Mucosa of gallbladder (tissue), 1 donor: ENCODE data around the gene CAGE1. TPM values are rescaled to one million over a fixed set of nuclear protein-coding genes. Genes with fewer than 3 reads are reported as not detected.

Source experiments
- DNase-seq: peaks from one replicate; pipeline ENCODE4 v3.0.0-alpha.2; 2020; ENCODE audit warnings: low spot score
- total RNA-seq: library from RNA; stranded (reverse); gene quantifications from one replicate; pipeline ENCODE4 v1.2.1, GENCODE V29; 2021
- donor health status: DM: no; HTN: no; CAD: no.

CAGE1 gene
- not detected for total RNA-seq

DNA sequence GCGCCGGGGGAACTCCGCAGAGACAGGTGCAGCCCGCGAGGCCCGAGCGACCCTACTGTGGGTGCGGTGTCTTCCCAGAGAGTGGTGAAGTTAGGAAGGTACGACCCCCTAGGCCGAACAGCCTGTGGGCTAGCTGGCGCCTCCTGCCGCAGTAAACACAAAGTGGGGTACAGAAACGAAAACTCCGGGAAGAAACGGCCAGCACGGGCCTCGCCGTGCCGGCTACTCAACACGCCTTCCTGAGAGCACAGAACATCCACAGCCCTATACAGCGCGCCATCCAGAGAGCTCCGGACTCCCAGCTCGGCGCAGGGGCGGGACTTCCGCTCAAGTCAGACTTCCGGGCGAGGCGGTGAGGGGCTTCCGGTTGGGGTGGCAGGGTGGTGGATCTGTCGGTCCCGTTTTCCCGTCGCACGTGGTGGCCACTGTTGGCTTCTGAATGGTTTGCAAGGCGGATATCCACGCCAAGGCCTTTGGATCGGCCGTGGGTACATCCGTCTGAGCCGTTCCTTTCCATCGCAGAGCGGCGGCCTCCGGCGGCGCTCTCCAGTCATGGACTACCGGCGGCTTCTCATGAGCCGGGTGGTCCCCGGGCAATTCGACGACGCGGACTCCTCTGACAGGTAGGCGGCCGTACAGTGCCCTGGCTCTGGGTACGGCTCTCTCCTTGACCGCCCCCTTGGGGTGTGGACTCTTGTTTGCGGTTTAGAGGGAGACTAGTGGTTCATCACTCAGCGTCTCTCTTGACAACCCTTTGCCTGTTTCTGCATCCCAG lies at the start of gene CAGE1, which contains the start of gene RIOK1:
Gene CAGE1, minus strand, starts transcription at position 292 of the 775 bp plus-strand sequence. CDS start 2,569 bp downstream, outside the sequence.
Gene RIOK1, plus strand, starts transcription at position 358 of the 775 bp plus-strand sequence. Its CDS starts 195 bp downstream, at position 553.
- peak; percentile 93 for DNase-seq

GRCh38 chr6:7439228-7439627 lies 49.7 kb upstream of the CAGE1 start:
- DNase-seq = no peak

DNA sequence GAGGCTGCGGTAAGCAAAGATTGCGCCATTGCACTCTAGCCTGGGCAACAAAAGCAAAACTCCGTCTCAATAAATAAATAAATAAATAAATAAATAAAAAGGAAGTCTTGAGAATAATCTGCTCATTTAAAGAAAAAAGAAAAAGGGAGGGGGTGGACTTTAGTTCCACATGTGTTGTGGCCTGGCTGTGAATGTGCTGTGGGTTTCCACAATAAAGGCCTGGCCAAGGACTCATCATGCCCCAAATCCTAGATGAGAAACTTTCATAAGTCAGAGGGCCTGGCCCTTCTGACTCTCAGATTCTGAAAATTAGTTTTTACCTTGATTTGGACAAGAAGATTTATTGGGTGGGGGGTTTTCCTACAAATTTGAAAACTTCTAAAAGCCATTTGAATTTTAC lies 48.5 kb upstream of the CAGE1 start:
- no peak for DNase-seq

DNA sequence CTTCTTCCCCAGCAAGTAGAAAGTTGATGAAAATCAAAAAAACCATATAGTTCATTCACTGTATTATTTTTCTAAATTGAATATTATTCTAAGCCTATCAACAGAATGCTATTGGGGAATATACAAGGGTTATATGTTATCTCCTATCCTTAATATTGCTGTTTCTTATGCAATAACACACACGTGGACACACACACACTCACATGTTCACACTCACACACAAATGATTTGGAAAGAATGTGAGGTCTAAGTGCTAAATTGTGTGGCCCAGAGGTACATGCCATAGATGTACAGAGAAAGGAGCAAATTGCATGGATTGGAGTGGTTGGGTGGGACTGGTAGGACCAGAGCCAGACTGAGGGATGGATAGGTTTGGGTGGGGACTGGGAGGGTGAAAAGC lies 45.1 kb upstream of the CAGE1 start:
- no peak for DNase-seq

DNA sequence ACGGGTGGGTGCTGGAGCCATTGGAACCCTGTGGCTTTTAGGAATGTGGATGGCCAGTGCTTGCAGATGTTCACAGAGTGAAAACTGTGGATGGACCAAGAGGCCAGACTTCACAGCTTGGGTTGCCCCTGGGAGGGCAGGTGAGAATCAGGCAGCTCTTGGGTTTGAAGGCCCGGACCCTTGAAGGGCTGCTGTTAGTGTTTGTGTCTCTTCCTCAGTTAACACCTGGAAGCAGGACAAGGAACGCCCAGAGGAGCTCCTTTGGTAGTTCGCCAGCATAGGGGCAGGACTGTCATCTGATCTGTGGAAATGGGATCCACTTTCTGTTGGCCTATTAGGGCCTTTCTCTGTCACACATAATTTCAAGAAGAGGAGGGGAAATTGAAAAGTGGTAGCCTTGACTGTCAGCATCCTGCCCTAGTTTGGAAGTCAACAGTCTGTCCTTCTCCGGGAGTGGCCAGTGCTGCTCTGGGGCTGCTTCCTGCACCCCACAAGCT lies 43.6 kb upstream of the CAGE1 start:
- no peak for DNase-seq

DNA sequence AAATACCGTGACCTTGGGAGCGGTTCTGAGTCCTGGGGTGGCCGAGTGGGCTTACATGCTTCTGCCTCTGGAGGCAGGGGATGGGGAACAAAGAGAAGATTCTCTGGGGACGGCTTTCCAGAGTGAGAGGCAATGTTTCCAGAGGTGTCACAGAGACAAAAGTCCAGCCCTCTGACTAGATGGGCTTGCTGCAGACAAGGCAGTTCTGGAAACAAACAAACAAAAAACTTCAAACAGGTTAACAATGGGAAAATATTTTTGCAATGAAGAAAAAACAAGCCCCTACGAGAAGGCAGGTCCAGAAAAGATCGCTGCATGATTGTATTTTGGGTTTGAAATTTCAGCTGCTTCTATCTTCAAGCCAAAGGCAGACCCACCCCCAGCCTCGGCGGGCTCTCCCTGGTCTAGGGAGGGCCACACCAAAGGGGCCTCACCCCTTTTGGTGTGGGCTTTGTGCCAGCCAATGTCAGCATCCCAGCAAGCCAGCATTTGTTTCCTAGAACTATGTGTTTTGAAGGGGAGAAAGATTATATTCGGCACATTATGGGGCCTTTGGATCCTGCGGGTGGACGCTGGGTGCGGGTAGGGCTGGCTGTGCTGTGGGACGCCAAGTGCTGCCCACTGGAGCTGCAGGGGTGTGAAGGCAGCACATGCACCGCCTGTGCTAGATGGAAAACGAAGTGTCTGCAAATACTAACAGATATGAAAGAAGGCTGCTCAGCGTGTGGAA lies 43.0 kb upstream of the CAGE1 start:
- no peak for DNase-seq

DNA sequence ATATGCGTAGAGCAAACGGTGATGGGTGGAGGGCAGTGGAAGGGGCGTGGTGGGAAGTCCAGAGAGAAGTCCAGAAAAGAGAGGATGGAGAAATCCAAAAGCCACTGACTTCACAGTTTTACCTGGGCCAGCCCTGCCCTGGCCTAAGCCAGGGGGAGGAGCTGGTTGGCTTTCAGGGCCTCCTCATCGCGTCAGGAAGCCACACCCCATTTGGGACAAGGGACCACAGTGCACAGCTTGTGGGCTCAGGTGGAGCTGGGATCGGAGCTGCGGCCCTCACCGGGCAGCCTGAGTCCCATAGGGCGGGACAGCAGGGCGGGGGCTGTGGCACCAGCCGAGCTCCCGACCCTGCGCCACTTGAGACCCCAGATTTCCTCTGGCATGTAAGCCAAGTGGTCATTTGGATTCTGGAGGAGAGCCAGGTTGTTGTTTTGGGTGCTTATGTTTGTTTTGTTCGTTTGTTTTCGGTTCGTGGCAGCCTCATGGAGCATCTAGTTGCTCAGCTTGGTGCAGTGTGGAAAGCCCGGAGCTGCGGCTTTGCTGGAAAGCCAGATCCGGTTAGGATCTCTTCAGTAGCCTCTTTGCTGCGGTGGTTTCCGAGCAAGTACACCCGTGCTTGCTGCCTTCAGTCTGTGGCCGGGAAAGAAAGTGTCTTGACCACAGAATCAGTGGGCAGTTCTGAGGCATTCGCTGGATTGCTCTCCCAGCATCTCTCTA lies 42.3 kb upstream of the CAGE1 start:
- no peak for DNase-seq

- no peak for DNase-seq
These were observed 41.8 kb upstream of the CAGE1 start for GRCh38 chr6:7431313-7431673.

GRCh38 chr6:7426447-7427169 lies 37.1 kb upstream of the CAGE1 start:
- DNase-seq = no peak

DNA sequence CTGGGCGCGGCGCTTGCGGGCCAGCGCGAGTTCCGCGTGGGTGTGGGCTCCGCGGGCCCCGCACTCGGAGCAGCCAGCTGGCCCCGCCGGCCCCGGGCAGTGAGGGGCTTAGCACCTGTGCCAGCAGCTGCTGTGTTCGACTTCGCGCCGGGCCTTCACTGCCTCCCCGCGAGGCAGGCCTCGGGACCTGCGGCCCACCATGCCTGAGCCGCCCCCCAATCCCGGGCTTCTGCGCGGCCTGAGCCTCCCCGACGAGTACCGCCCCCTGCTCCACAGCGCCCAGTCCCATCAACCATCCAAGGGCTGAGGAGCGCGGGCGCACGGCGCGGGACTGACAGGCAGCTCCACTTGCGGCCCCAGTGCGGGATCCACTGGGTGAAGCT lies 36.3 kb upstream of the CAGE1 start:
- no peak for DNase-seq

DNA sequence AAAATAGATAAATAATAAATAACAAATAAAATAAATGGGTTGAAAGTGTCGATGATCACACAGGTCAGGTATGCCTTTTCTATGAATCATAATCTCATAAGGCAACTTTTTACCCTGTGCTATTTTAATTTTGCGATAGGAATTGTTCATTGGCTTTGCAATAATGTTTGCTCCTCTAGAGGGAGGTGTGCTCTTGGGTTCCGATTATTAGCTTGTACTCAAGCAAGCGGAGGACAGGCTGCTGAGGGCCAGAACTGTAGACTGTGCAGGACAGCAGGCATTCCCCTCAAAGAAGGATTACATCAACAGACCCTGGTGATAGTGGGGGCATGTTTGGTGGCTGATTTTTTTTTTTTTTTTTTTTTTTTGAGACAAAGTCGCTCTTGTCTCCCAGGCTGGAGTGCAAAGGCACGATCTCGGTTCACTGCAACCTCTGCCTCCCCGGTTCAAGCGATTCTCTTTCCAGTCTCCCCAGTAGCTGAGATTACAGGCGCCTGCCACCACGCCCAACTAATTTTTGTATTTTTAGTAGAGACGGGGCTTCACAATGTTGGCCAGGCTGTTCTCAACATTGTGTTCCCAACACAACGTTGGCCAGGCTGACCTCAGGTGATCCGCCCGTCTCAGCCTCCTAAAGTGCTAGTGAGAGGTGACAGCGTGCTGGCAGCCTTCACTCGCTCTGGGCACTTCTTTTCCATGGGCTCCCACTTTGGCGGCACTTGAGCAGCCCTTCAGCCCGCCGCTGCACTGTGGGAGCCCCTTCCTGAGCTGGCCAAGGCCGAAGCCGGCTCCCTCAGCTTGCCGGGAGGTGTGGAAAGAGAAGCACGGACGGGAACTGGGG lies 35.6 kb upstream of the CAGE1 start:
- no peak for DNase-seq

GRCh38 chr6:7424058-7424457 lies 34.5 kb upstream of the CAGE1 start:
- no peak for DNase-seq

DNA sequence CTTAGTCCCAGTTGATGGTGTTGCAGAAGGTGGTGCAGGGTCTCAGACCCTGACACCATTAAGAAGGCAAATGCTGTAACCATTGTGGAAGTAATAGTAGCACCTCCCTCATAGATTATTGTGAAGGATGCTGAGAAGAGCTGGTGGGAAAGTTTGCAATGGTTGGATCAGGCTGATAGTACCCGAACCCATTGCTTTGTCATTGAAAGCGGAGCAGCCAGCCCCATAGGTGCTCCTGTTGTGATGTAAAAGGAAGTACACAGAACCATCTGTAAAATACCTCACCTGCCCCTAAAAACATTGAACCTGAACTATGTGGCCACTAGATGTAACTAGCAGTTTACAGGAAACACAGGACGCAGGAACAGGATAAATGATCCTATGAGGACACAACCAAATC lies 31.5 kb upstream of the CAGE1 start:
- no peak for DNase-seq

DNA sequence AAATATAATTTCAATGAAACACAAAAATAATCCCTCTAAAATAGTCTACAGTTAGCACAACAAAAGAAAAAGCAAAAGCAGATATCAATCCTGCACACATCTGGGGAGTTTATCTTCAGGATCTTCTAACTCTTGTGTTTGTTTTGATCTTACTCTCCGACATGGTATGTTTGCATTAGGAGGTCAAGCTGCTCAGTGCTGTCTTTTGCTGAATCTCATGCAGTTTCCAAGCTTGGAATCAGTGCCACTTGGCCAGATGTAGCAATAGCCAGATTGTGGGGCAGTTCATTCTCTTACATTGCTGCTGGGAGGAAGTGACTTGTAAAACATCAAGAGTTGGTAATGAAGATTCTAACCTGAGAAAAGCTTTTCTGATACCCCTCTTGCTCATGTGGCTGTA lies 29.5 kb upstream of the CAGE1 start:
- DNase-seq = no peak

GRCh38 chr6:7418238-7418905 lies 28.8 kb upstream of the CAGE1 start:
- no peak for DNase-seq

DNA sequence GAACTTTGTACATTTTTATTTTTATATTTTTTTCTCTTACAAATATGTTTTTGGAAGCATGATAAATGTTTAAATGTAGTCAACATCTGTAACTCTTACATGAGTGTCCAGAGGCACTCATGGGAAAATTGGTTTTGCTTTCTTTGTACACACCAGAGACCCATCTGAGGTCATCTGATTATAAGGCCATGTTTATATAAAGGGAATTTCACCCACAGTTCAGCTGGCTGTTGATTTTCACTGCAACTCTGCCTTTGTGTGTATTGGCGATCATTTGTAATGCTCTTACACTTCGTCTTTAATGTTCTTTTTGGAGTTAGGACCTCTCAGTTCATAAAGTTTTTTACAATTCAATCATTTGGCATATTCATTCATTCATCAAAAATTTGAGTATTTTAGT lies 28.1 kb upstream of the CAGE1 start:
- DNase-seq = no peak

GRCh38 chr6:7414811-7415210 lies 25.3 kb upstream of the CAGE1 start:
- no peak for DNase-seq

DNA sequence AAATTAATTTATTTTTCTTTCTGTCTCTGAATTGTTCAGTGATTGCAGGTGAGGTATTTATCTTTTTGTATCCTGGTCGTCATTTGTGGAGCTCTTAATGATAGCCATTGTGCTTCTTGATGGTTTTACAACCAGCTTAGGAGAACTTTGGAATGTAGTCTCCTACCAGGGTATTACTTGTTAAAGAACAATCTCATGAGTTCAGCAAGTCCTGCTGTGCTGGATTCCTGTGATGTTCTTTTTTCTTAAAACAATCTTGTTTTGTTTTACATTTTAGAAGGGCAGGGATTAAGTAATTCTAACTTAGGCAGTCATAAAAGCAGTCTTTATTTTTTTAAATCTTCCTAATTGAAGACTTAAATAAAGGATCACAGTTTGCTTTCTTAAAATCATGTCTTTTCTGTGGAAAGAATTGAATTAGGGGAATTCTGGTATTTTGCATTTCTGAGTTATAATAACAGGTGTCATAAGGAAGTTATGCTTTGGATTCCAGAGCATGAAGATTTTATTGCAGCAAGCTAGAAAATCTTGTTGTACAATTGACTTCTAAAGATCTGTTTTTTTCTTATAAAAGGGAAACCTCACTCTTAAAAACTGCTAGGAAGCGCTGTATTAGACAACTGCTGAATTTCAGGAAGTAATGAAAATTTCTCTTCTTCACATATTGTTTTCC lies 23.7 kb upstream of the CAGE1 start:
- DNase-seq = no peak

- DNase-seq = no peak
These were observed 21.8 kb upstream of the CAGE1 start for GRCh38 chr6:7411328-7411727.

DNA sequence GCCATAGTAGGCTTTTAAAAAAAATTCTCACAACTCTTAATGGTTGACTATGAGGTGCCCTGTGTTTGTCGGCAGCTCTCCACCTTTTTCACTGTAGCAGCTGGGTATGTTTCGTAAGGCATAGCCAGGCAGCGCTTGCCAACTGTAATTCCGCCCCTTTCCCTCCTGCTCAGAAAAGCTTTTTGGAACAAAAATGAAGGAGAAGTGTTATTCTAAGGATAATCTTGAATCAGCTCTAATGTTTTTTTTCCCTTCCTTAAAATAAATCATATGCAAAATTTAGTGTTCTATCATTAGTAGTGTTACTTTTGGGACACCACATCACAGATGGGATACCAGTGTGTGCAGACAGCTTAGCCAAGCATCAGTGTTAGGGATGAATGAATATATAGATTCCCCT lies 21.3 kb upstream of the CAGE1 start:
- DNase-seq = no peak
